H1 (cell line): ENCODE results near the gene RYR3. TPM values are rescaled to one million over a fixed set of nuclear protein-coding genes. Genes with fewer than 3 reads are reported as not detected.

ENCODE experiments used
- CTCF ChIA-PET: fragments of 300-600 bp; sonication (Branson Sonifier 250); formaldehyde crosslinking; loops from one replicate; lab custom pipeline; 2021; ENCODE audit not compliant: partially characterized antibody; lab: Charles Lee
- POLR2A ChIA-PET: fragments of 300-600 bp; sonication (Branson Sonifier 250); formaldehyde crosslinking; loops from one replicate; lab custom pipeline; 2021; ENCODE audit warnings: inconsistent platforms; ENCODE audit not compliant: partially characterized antibody; lab: Charles Lee
- DNase-seq, 2 experiments: peaks; one replicate each; pipeline versions ENCODE4 v3.0.0 to v3.0.0-alpha.2; 2010 to 2022; ENCODE audit warnings: low spot score in 2 of 2, low read depth in 1 of 2, mixed read lengths in 1 of 2
- FAIRE-seq: peaks from 2 replicates; lab custom pipeline; 2011; peaks lifted over from hg19 to GRCh38; lab: Jason Lieb, UNC
- H2AFZ ChIP-seq: 2 replicates; pipeline ENCODE4 v1.8.1; 2012; ENCODE audit warnings: low read length, inconsistent platforms
- H2AK5ac ChIP-seq: 2 replicates; pipeline ENCODE4 v1.6.1; 2013; ENCODE audit warnings: low read depth, low read length
- H2BK120ac ChIP-seq: replicated peaks from 2 replicates; pipeline ENCODE3; 2013; ENCODE audit warnings: low read depth, low read length, inconsistent platforms
- H2BK12ac ChIP-seq: 2 replicates; pipeline ENCODE4 v1.6.1; 2013; ENCODE audit warnings: low read depth, low read length
- H2BK15ac ChIP-seq: 2 replicates; pipeline ENCODE4 v1.6.1; 2013; ENCODE audit warnings: low read length
- H2BK20ac ChIP-seq: 2 replicates; pipeline ENCODE4 v1.6.1; 2013; ENCODE audit warnings: low read length
- H2BK5ac ChIP-seq: 2 replicates; pipeline ENCODE4 v1.6.1; 2013; ENCODE audit warnings: low read depth, low read length
- H3K14ac ChIP-seq: 2 replicates; pipeline ENCODE4 v1.6.1; 2013; ENCODE audit warnings: inconsistent platforms; ENCODE audit not compliant: insufficient read length
- H3K18ac ChIP-seq: 2 replicates; pipeline ENCODE4 v1.6.1; 2013; ENCODE audit warnings: low read length; ENCODE audit errors: extremely low read depth
- H3K23ac ChIP-seq: 2 replicates; pipeline ENCODE4 v1.6.1; 2013; ENCODE audit warnings: inconsistent platforms; ENCODE audit not compliant: insufficient read length
- H3K23me2 ChIP-seq: 2 replicates; pipeline ENCODE4 v1.6.1; 2013; ENCODE audit warnings: low read depth, low read length
- H3K27ac ChIP-seq: 2 replicates; pipeline ENCODE4 v1.6.1; 2011; ENCODE audit warnings: low read depth, low read length, inconsistent platforms
- H3K27me3 ChIP-seq, 4 experiments: replicated peaks in 1 of 4; 1 replicate in 1 of 4; 2 replicates in 3 of 4; pipeline versions ENCODE4 v1.6.1 to v1.8.1; 2011 to 2013; ENCODE audit warnings: low read length in 3 of 4, mild to moderate bottlenecking in 3 of 4, inconsistent platforms in 2 of 4, mixed read lengths in 2 of 4, moderate library complexity in 1 of 4; ENCODE audit not compliant: control insufficient read depth in 3 of 4, insufficient read depth in 3 of 4; ENCODE audit errors: extremely low read depth in 1 of 4
- H3K36me3 ChIP-seq, 4 experiments: 2 replicates each; pipeline versions ENCODE4 v1.6.1 to v1.8.1; 2011 to 2013; ENCODE audit warnings: mild to moderate bottlenecking in 4 of 4, low read length in 3 of 4, moderate library complexity in 2 of 4, control low read depth in 1 of 4, inconsistent platforms in 1 of 4; ENCODE audit not compliant: insufficient read depth in 4 of 4, control insufficient read depth in 2 of 4
- H3K4ac ChIP-seq: replicated peaks from 2 replicates; pipeline ENCODE3; 2013; ENCODE audit warnings: low read length, low read depth, mixed read lengths, inconsistent platforms; ENCODE audit not compliant: insufficient read length
- H3K4me1 ChIP-seq, 4 experiments: replicated peaks in 1 of 4; 1 replicate in 1 of 4; 2 replicates in 3 of 4; pipeline versions ENCODE4 v1.6.1 to v1.8.1; 2011 to 2013; ENCODE audit warnings: low read length in 3 of 4, inconsistent platforms in 2 of 4, mixed read lengths in 1 of 4; ENCODE audit not compliant: insufficient read depth in 4 of 4, control insufficient read depth in 3 of 4
- H3K4me2 ChIP-seq, 2 experiments: 2 replicates each; pipeline versions ENCODE4 v1.6.1 to v1.8.1; 2011 to 2013; ENCODE audit warnings: low read depth in 2 of 2, low read length in 2 of 2, control low read depth in 1 of 2, inconsistent platforms in 1 of 2, mild to moderate bottlenecking in 1 of 2; ENCODE audit not compliant: insufficient read depth in 1 of 2
- H3K4me3 ChIP-seq, 4 experiments: fragments of 200-600, 300-600 bp in 1 of 4; sonication (generic), shearing (Covaris generic), sonication (Bioruptor Twin) in 1 of 4; 2 replicates each; pipeline versions ENCODE4 v1.5.1 to v1.8.1; 2011 to 2016; ENCODE audit warnings: low read length in 4 of 4, low read depth in 3 of 4, control low read depth in 2 of 4, inconsistent platforms in 2 of 4, mild to moderate bottlenecking in 2 of 4, mixed read lengths in 1 of 4, moderate library complexity in 1 of 4; ENCODE audit not compliant: insufficient read depth in 2 of 4; ENCODE audit errors: extremely low read depth in 1 of 4
- H3K56ac ChIP-seq: replicated peaks from 2 replicates; pipeline ENCODE3; 2013; ENCODE audit warnings: low read depth, mild to moderate bottlenecking, mixed read lengths, low read length, inconsistent platforms; ENCODE audit not compliant: insufficient read length
- H3K79me1 ChIP-seq: 2 replicates; pipeline ENCODE4 v1.6.1; 2013; ENCODE audit warnings: low read depth, low read length, control low read depth
- H3K79me2 ChIP-seq, 2 experiments: 2 replicates each; pipeline versions ENCODE4 v1.6.1 to v1.8.1; 2012 to 2013; ENCODE audit warnings: low read length in 2 of 2, mild to moderate bottlenecking in 2 of 2, inconsistent platforms in 1 of 2; ENCODE audit not compliant: insufficient read depth in 2 of 2, control insufficient read depth in 1 of 2
- H3K9ac ChIP-seq, 4 experiments: replicated peaks in 1 of 4; 1 replicate in 1 of 4; 2 replicates in 3 of 4; pipeline versions ENCODE4 v1.6.1 to v1.8.1; 2011 to 2013; ENCODE audit warnings: low read depth in 3 of 4, low read length in 3 of 4, control low read depth in 2 of 4, mild to moderate bottlenecking in 2 of 4, moderate library complexity in 2 of 4, inconsistent platforms in 1 of 4; ENCODE audit errors: extremely low read depth in 1 of 4
- H3K9me3 ChIP-seq, 2 experiments: 2 replicates each; pipeline versions ENCODE4 v1.6.1 to v1.8.1; 2012 to 2013; ENCODE audit warnings: mild to moderate bottlenecking in 2 of 2, moderate library complexity in 2 of 2, control low read depth in 1 of 2, inconsistent platforms in 1 of 2, low read depth in 1 of 2, low read length in 1 of 2, mixed read lengths in 1 of 2; ENCODE audit not compliant: insufficient read depth in 2 of 2
- H4K20me1 ChIP-seq, 2 experiments: replicated peaks in 1 of 2; 2 replicates each; pipeline versions ENCODE3 to v1.8.1; 2011 to 2013; ENCODE audit warnings: inconsistent platforms in 2 of 2, low read length in 2 of 2, mild to moderate bottlenecking in 1 of 2; ENCODE audit not compliant: insufficient read depth in 2 of 2, control insufficient read depth in 1 of 2
- H4K5ac ChIP-seq: 2 replicates; pipeline ENCODE4 v1.6.1; 2013; ENCODE audit warnings: low read length, low read depth, mixed read lengths, inconsistent platforms; ENCODE audit not compliant: insufficient read length
- H4K8ac ChIP-seq: 2 replicates; pipeline ENCODE4 v1.8.0; 2013; ENCODE audit warnings: mild to moderate bottlenecking, moderate library complexity, low read length, inconsistent platforms; ENCODE audit not compliant: insufficient read depth; ENCODE audit errors: extremely low read depth
- H4K91ac ChIP-seq: replicated peaks from 2 replicates; pipeline ENCODE3; 2013; ENCODE audit warnings: low read length, mixed read lengths, inconsistent platforms; ENCODE audit not compliant: insufficient read length
- BACH1 ChIP-seq: IDR thresholded peaks from 2 replicates; pipeline ENCODE4 v1.6.1; 2012; ENCODE audit warnings: low read length, improper control_type of control experiment
- HDAC2 ChIP-seq, 2 experiments: fragments of 300-600 bp in 1 of 2; sonication (generic) in 1 of 2; IDR thresholded peaks; 2 replicates each; pipeline ENCODE4 v1.6.1; 2011 to 2012; ENCODE audit warnings: low read depth in 2 of 2, low read length in 2 of 2, mild to moderate bottlenecking in 2 of 2, moderate library complexity in 2 of 2, borderline replicate concordance in 1 of 2, inconsistent platforms in 1 of 2
- RAD21 ChIP-seq, 2 experiments: IDR thresholded peaks in 1 of 2; conservative IDR thresholded peaks in 1 of 2; 2 replicates each; pipeline ENCODE4 v1.6.1; 2011; ENCODE audit warnings: low read depth in 2 of 2, low read length in 2 of 2, improper control_type of control experiment in 1 of 2, inconsistent platforms in 1 of 2, mild to moderate bottlenecking in 1 of 2, moderate library complexity in 1 of 2
- SP4 ChIP-seq: IDR thresholded peaks from 2 replicates; pipeline ENCODE4 v1.6.1; 2012; ENCODE audit warnings: low read length, inconsistent platforms
- WGBS, 2 experiments: shearing (Covaris generic) in 1 of 2; methylation state at CpG; one replicate each; pipeline versions ENCODE4 v1.1.6 to v1.1.7; 2013 to 2015; ENCODE audit warnings: low lambda C conversion rate in 2 of 2, mixed read lengths in 2 of 2, inconsistent platforms in 1 of 2, low coverage in 1 of 2, missing lambda C conversion rate in 1 of 2; ENCODE audit not compliant: insufficient replicate concordance in 2 of 2, insufficient coverage in 1 of 2, insufficient read length in 1 of 2; ENCODE audit errors: extremely low coverage in 1 of 2, missing lambda C conversion rate in 1 of 2; 5-methylcytosine and 5-hydroxymethylcytosine counted together
- polyA plus RNA-seq, 7 experiments: library from polyadenylated mRNA; depleted of rRNA in 3 of 7; stranded (reverse) in 5 of 7; unstranded in 2 of 7; fragments of >200 nt in 5 of 7; fragments of 200-250 nt in 2 of 7; gene quantifications; 1 replicate in 5 of 7; 2 replicates in 1 of 7; 4 replicates in 1 of 7; pipeline versions ENCODE4 v1.2.1 to v1.2.3, GENCODE V29; 2011 to 2013; ENCODE audit warnings: missing spikeins in 2 of 7, mixed read lengths in 2 of 7
- total RNA-seq: library from RNA; stranded (reverse); fragmentation: NEBNext Ultra II Directional; extraction: Animal tissue kit (Norgen Biotek cat#: 25700); gene quantifications from 2 replicates; pipeline ENCODE4 v1.2.1, GENCODE V29; 2021

RYR3 gene
- total and polyA plus RNA-seq, 2 of the 8 experiments (the other 6 are each of a cell fraction or from before 2014, with no cell fraction given) = 0.33 to 3.4 TPM

- FAIRE-seq = no peak
- H4K91ac ChIP-seq = no peak overlapping the region
- no peak overlapping the region for H3K4me3 ChIP-seq
- H3K36me3 ChIP-seq = no peaks in the 10 kb centered on the region
- no peaks in the 10 kb centered on the region for H3K79me2 ChIP-seq
- TF ChIP-seq RAD21 (IDR thresholded peaks at IDR 0.05 in 1 of 2, conservative IDR thresholded peaks at IDR 0.05 in 1 of 2; ENCODE audit: low read depth in 2 of 2, low read length in 2 of 2) (no peak), HDAC2 (IDR thresholded peaks at IDR 0.05; ENCODE audit: borderline replicate concordance in 1 of 2, low read depth in 2 of 2, low read length in 2 of 2) (no peak), BACH1 (no peak), SP4 (no peak)
- H2BK15ac ChIP-seq = no peak overlapping the region
- WGBS, 2 experiments = 95% methylated on average over 1 of the region's 1 CpG; no CpG with 5 or more reads in 1 of the 2 experiments
- no peaks in the 10 kb centered on the region for H3K23me2 ChIP-seq
- no peak overlapping the region for H3K4me2 ChIP-seq
- H3K4ac ChIP-seq = no peak overlapping the region
- no peak overlapping the region for H2AFZ ChIP-seq
- no peak overlapping the region for H3K18ac ChIP-seq
- H4K20me1 ChIP-seq = no peaks in the 10 kb centered on the region
- no peak overlapping the region for H3K27ac ChIP-seq
- H3K9ac ChIP-seq = no peak overlapping the region
- H2AK5ac ChIP-seq = no peak overlapping the region
- H3K23ac ChIP-seq = no peak overlapping the region
- no peak overlapping the region for H2BK20ac ChIP-seq
- no peaks in the 10 kb centered on the region for H3K9me3 ChIP-seq
- H2BK5ac ChIP-seq = no peak overlapping the region
- ChIA-PET CTCF (no interaction called here), POLR2A (no interaction called here)
- H3K27me3 ChIP-seq = no peaks in the 10 kb centered on the region
- H3K4me1 ChIP-seq = peaks cover 0 to 6% (median 2%) of the 10 kb centered on the region in 4 experiments; a peak in 3 of 7 replicates
- no peak overlapping the region for H2BK120ac ChIP-seq
- DNase-seq = no peak
- H2BK12ac ChIP-seq = no peak overlapping the region
- no peak overlapping the region for H4K5ac ChIP-seq
- no peak overlapping the region for H3K56ac ChIP-seq
- no peak overlapping the region for H3K14ac ChIP-seq
- no peaks in the 10 kb centered on the region for H3K79me1 ChIP-seq
- H4K8ac ChIP-seq = no peak overlapping the region
Measured at GRCh38 chr15:33851079-33851478, 540.3 kb downstream of the RYR3 start.
